Parathyroid adenoma (tissue), 2 donors: ENCODE measurements around the gene SRP68.

Experiments
- H2AFZ ChIP-seq: fragments of 300-600 bp; sonication (generic); one replicate; pipeline ENCODE4 v1.7.0; 2017; ENCODE audit warnings: antibody characterized with exemption, mild to moderate bottlenecking
- H3K27ac ChIP-seq: fragments of 300-600 bp; sonication (generic); one replicate; pipeline ENCODE4 v1.7.0; 2017
- H3K27me3 ChIP-seq: fragments of 300-600 bp; sonication (generic); one replicate; pipeline ENCODE4 v1.7.0; 2017; ENCODE audit warnings: low read length; ENCODE audit not compliant: control insufficient read depth, insufficient read depth
- H3K36me3 ChIP-seq: fragments of 300-600 bp; sonication (generic); one replicate; pipeline ENCODE4 v1.7.0; 2017; ENCODE audit warnings: low read length; ENCODE audit not compliant: control insufficient read depth, insufficient read depth
- H3K4me1 ChIP-seq: fragments of 300-600 bp; sonication (generic); one replicate; pipeline ENCODE4 v1.7.0; 2017; ENCODE audit warnings: control low read depth
- H3K4me2 ChIP-seq: fragments of 300-600 bp; sonication (generic); one replicate; pipeline ENCODE4 v1.7.0; 2017; ENCODE audit warnings: low read length
- H3K4me3 ChIP-seq: fragments of 300-600 bp; sonication (generic); one replicate; pipeline ENCODE4 v1.7.0; 2017; ENCODE audit warnings: low read depth, low read length
- H3K79me2 ChIP-seq: fragments of 300-600 bp; sonication (generic); one replicate; pipeline ENCODE4 v1.7.0; 2017; ENCODE audit warnings: control low read depth
- H3K9ac ChIP-seq: fragments of 300-600 bp; sonication (generic); one replicate; pipeline ENCODE4 v1.7.0; 2017; ENCODE audit warnings: mild to moderate bottlenecking
- H3K9me3 ChIP-seq: fragments of 300-600 bp; sonication (generic); one replicate; pipeline ENCODE4 v1.7.0; 2017; ENCODE audit warnings: low read length; ENCODE audit not compliant: control insufficient read depth
- CTCF ChIP-seq: fragments of 300-600 bp; sonication (generic); IDR thresholded peaks from one replicate; pipeline ENCODE4 v1.7.0; 2017; ENCODE audit warnings: antibody characterized with exemption, mild to moderate bottlenecking
- donor health status: primary hyperparathyroidism.

Gene SRP68

GRCh38 chr17:76008630-76009425, 63.5 kb downstream of the SRP68 start:
- no peaks in the 10 kb centered on the region for H3K36me3 ChIP-seq
- H3K79me2 ChIP-seq = no peaks in the 10 kb centered on the region
- no peak overlapping the region for H3K4me3 ChIP-seq
- H2AFZ ChIP-seq = no peak overlapping the region
- H3K4me2 ChIP-seq = no peak overlapping the region
- H3K4me1 ChIP-seq = peaks cover under 1% of the 10 kb centered on the region
- no peak overlapping the region for H3K27ac ChIP-seq
- H3K27me3 ChIP-seq = no peaks in the 10 kb centered on the region
- no peaks in the 10 kb centered on the region for H3K9me3 ChIP-seq
- TF ChIP-seq CTCF = no peak
- no peak overlapping the region for H3K9ac ChIP-seq

- Histone ChIP-seq H3K9me3 (no peaks in the 10 kb centered on the region), H3K4me3 (no peak overlapping the region), H3K4me2 (no peak overlapping the region), H3K79me2 (no peaks in the 10 kb centered on the region), H3K27ac (no peak overlapping the region), H3K27me3 (no peaks in the 10 kb centered on the region), H3K4me1 (no peaks in the 10 kb centered on the region), H3K9ac (no peak overlapping the region), H3K36me3 (no peaks in the 10 kb centered on the region), H2AFZ (no peak overlapping the region)
- TF ChIP-seq CTCF = no peak
Measured at GRCh38 chr17:76008208-76008607, 64.1 kb downstream of the SRP68 start.

GRCh38 chr17:76007850-76008165, 64.5 kb downstream of the SRP68 start:
- Histone ChIP-seq H2AFZ (no peak overlapping the region), H3K36me3 (no peaks in the 10 kb centered on the region), H3K9ac (no peak overlapping the region), H3K27me3 (no peaks in the 10 kb centered on the region), H3K4me1 (no peaks in the 10 kb centered on the region), H3K4me3 (no peak overlapping the region), H3K4me2 (no peak overlapping the region), H3K79me2 (no peaks in the 10 kb centered on the region), H3K27ac (no peak overlapping the region), H3K9me3 (no peaks in the 10 kb centered on the region)
- no peak for TF ChIP-seq CTCF

GRCh38 chr17:76007131-76007849, 65.0 kb downstream of the SRP68 start:
- no peak overlapping the region for H3K9ac ChIP-seq
- H3K79me2 ChIP-seq = no peaks in the 10 kb centered on the region
- H3K9me3 ChIP-seq = no peaks in the 10 kb centered on the region
- H3K4me1 ChIP-seq = no peaks in the 10 kb centered on the region
- no peak overlapping the region for H3K27ac ChIP-seq
- no peak overlapping the region for H2AFZ ChIP-seq
- no peaks in the 10 kb centered on the region for H3K27me3 ChIP-seq
- H3K4me3 ChIP-seq = no peak overlapping the region
- no peak for TF ChIP-seq CTCF
- no peaks in the 10 kb centered on the region for H3K36me3 ChIP-seq
- no peak overlapping the region for H3K4me2 ChIP-seq
